Measurements from ENCODE around the gene ZNF362.

Gene ZNF362

GRCh38 chr1:33342041-33342723 lies 85.9 kb downstream of the ZNF362 start (continued):
- TF ChIP-seq ZNF473 (tag by site-specific recombination; IDR thresholded peaks at IDR 0.05) (no peak), ZBTB7A (tag by site-specific recombination; IDR thresholded peaks at IDR 0.05; ENCODE audit: low read depth) (no peak), GLIS2 (tag by site-specific recombination; IDR thresholded peaks at IDR 0.05) (peak; percentile 59), ZNF266 (tag by site-specific recombination; IDR thresholded peaks at IDR 0.05; ENCODE audit: low read depth) (no peak), ZNF654 (tag by site-specific recombination; IDR thresholded peaks at IDR 0.05; ENCODE audit: low read depth) (no peak), ZNF707 (tag by site-specific recombination; IDR thresholded peaks at IDR 0.05) (no peak), HOXA7 (CRISPR knock-in tag; IDR thresholded peaks at IDR 0.05; ENCODE audit: borderline replicate concordance) (no peak), ZNF791 (tag by site-specific recombination; IDR thresholded peaks at IDR 0.05) (no peak), ZBTB20 (tag by site-specific recombination; IDR thresholded peaks at IDR 0.05) (peak; percentile 68), BCL11B (tag by site-specific recombination; IDR thresholded peaks at IDR 0.05; ENCODE audit: low read depth) (no peak), ZSCAN16 (tag by site-specific recombination; IDR thresholded peaks at IDR 0.05) (no peak), IKZF3 (tag by site-specific recombination; IDR thresholded peaks at IDR 0.05) (peak; percentile 73), ZNF184 (tag by site-specific recombination; IDR thresholded peaks at IDR 0.05) (no peak), ZFP41 (tag by site-specific recombination; IDR thresholded peaks at IDR 0.05; ENCODE audit: borderline replicate concordance) (no peak), ZNF549 (tag by site-specific recombination; IDR thresholded peaks at IDR 0.05) (no peak), MZF1 (tag by site-specific recombination; IDR thresholded peaks at IDR 0.05; ENCODE audit: borderline replicate concordance) (peak; percentile 82; the same call in 1 of the 2 replicates), PRDM10 (tag by site-specific recombination; IDR thresholded peaks at IDR 0.05) (peak; percentile 42; the same call in 1 of the 2 replicates), ZNF169 (tag by site-specific recombination; IDR thresholded peaks at IDR 0.05) (no peak), ZNF292 (tag by site-specific recombination; IDR thresholded peaks at IDR 0.05; ENCODE audit: borderline replicate concordance, low read depth) (no peak), TSHZ1 (tag by site-specific recombination; IDR thresholded peaks at IDR 0.05; ENCODE audit: borderline replicate concordance) (no peak), GFI1B (tag by site-specific recombination; IDR thresholded peaks at IDR 0.05) (no peak), INSM2 (tag by site-specific recombination; IDR thresholded peaks at IDR 0.05) (0 out of 2 replicates have a peak, but pooled peaks have one; percentile 31), ZNF629 (tag by site-specific recombination; IDR thresholded peaks at IDR 0.05) (peak; percentile 65), ZNF660 (tag by site-specific recombination; IDR thresholded peaks at IDR 0.05) (peak; percentile 68; the same call in 1 of the 2 replicates), ZNF280C (tag by site-specific recombination; IDR thresholded peaks at IDR 0.05) (no peak), ZNF501 (tag by site-specific recombination; IDR thresholded peaks at IDR 0.05) (no peak), ZNF18 (tag by site-specific recombination; IDR thresholded peaks at IDR 0.05) (no peak), OSR2 (tag by site-specific recombination; IDR thresholded peaks at IDR 0.05) (peak; percentile 64)

All from HEK293 (cell line).